K562 (cell line): Measurements from ENCODE around the gene SIRT2. TPM values are rescaled to one million over a fixed set of nuclear protein-coding genes. Genes with fewer than 3 reads are reported as not detected.

ENCODE experiments used
- CBFB ChIP-seq: sonication (generic); formaldehyde crosslinking; IDR thresholded peaks from 2 replicates; pipeline ENCODE4 v1.4.0; 2020; ENCODE audit warnings: mild to moderate bottlenecking, missing genetic modification reagents
- CHD7 ChIP-seq: fragments of 200-600 bp; sonication (generic); IDR thresholded peaks from one replicate; pipeline ENCODE4 v1.6.1; 2012; ENCODE audit warnings: mild to moderate bottlenecking, low read depth, low read length, inconsistent platforms
- EP300 ChIP-seq: IDR thresholded peaks from 2 replicates; pipeline ENCODE4 v1.6.1; 2012; ENCODE audit warnings: low read length, improper control_type of control experiment
- KDM5B ChIP-seq: fragments of 200-600 bp; sonication (generic); IDR thresholded peaks from 2 replicates; pipeline ENCODE4 v1.6.1; 2012; ENCODE audit warnings: low read depth, mild to moderate bottlenecking, moderate library complexity, low read length, control low read depth, inconsistent platforms; ENCODE audit not compliant: insufficient replicate concordance
- NR1H2 ChIP-seq: sonication (generic); formaldehyde crosslinking; IDR thresholded peaks from 2 replicates; pipeline ENCODE4 v1.4.0; 2020; ENCODE audit warnings: mild to moderate bottlenecking, missing genetic modification reagents
- TAF15 ChIP-seq: fragments of 200-400 bp; formaldehyde crosslinking; IDR thresholded peaks from 2 replicates; pipeline ENCODE4 v1.6.1; 2017; ENCODE audit warnings: mild to moderate bottlenecking, low read depth, low read length, moderate library complexity
- polyA plus RNA-seq, 8 experiments: library from polyadenylated mRNA; depleted of rRNA in 4 of 8; stranded (reverse) in 5 of 8; unstranded in 3 of 8; fragments of >200 nt; fragmentation: Nextera tagmentation in 2 of 8; fragmentation: Illumina TruSeq in 1 of 8; extraction: Ambion mirVana in 2 of 8; extraction: Trizol in 1 of 8; gene quantifications; 2 replicates each; pipeline versions ENCODE4 v1.2.1 to v1.2.3, GENCODE V29; 2011 to 2014; ENCODE audit warnings: inconsistent platforms in 1 of 8, missing spikeins in 1 of 8
- total RNA-seq, 7 experiments: library from RNA; depleted of rRNA in 6 of 7; stranded (reverse); fragments of >200 nt in 6 of 7; fragmentation: Illumina TruSeq in 2 of 7; extraction: Trizol in 2 of 7; gene quantifications; 2 replicates each; pipeline versions ENCODE4 v1.2.1 to v1.2.3, GENCODE V29; 2011 to 2021; ENCODE audit warnings: low replicate concordance in 1 of 7
- TF ChIP-seq, protein P1 (sequence below): fragments of 150-350 bp; IDR thresholded peaks from 2 replicates; pipeline ENCODE4 v1.6.1; 2014; ENCODE audit warnings: low read depth, mild to moderate bottlenecking, low read length, borderline replicate concordance

Gene SIRT2
- total and polyA plus RNA-seq, 9 of the 15 experiments (the other 6 are each of a cell fraction or from before 2014, with no cell fraction given): 2.3 to 35.2 (median 22.9) TPM

- TF ChIP-seq, protein P1, sequence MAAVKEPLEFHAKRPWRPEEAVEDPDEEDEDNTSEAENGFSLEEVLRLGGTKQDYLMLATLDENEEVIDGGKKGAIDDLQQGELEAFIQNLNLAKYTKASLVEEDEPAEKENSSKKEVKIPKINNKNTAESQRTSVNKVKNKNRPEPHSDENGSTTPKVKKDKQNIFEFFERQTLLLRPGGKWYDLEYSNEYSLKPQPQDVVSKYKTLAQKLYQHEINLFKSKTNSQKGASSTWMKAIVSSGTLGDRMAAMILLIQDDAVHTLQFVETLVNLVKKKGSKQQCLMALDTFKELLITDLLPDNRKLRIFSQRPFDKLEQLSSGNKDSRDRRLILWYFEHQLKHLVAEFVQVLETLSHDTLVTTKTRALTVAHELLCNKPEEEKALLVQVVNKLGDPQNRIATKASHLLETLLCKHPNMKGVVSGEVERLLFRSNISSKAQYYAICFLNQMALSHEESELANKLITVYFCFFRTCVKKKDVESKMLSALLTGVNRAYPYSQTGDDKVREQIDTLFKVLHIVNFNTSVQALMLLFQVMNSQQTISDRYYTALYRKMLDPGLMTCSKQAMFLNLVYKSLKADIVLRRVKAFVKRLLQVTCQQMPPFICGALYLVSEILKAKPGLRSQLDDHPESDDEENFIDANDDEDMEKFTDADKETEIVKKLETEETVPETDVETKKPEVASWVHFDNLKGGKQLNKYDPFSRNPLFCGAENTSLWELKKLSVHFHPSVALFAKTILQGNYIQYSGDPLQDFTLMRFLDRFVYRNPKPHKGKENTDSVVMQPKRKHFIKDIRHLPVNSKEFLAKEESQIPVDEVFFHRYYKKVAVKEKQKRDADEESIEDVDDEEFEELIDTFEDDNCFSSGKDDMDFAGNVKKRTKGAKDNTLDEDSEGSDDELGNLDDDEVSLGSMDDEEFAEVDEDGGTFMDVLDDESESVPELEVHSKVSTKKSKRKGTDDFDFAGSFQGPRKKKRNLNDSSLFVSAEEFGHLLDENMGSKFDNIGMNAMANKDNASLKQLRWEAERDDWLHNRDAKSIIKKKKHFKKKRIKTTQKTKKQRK: peak; percentile 74; the same call in 1 of the 2 replicates
- TF ChIP-seq EP300 (0 out of 2 replicates have a peak, but pooled peaks have one; percentile 7), NR1H2 (CRISPR knock-in tag) (0 out of 2 replicates have a peak, but pooled peaks have one; percentile 48), TAF15 (no peak), CHD7 (no peak), KDM5B (peak; percentile 62), CBFB (0 out of 2 replicates have a peak, but pooled peaks have one; percentile 70)
These were observed 31.5 kb upstream of the SIRT2 start, which contains the start of gene MRPS12 (continued) for GRCh38 chr19:38930776-38931520.
